Measurements from ENCODE around the gene ARHGAP21. TPM values are rescaled to one million over a fixed set of nuclear protein-coding genes. Genes with fewer than 3 reads are reported as not detected.

Gene ARHGAP21
- total and polyA plus RNA-seq, 3 donors from 2014 or later, result 44.3 to 69.2 (median 66.9) TPM

GRCh38 chr10:24542314-24543270 lies 181.1 kb downstream of the ARHGAP21 start:
- TF ChIP-seq POLR2A (IDR thresholded peaks at IDR 0.05) (no peak), CTCF (IDR thresholded peaks at IDR 0.05) (no peak)
- 89 to 91% methylated on average over 14 of the region's 14 CpGs for WGBS, 2 donors
- Histone ChIP-seq H3K27ac (no peak overlapping the region), H3K4me3 (no peak overlapping the region), H3K27me3 (no peaks in the 10 kb centered on the region), H3K36me3 (ENCODE audit: low read depth, missing control alignments) (no peaks in the 10 kb centered on the region), H3K9me3 (no peaks in the 10 kb centered on the region), H3K4me1 (no peaks in the 10 kb centered on the region)
- intact Hi-C loops (cut with DNase I; ENCODE audit: low total_unique reads), result no loop called here
- DNase-seq, result no peak

- H3K4me1 ChIP-seq, result no peaks in the 10 kb centered on the region
- no peak for DNase-seq
- no peaks in the 10 kb centered on the region for H3K36me3 ChIP-seq (ENCODE audit: low read depth, missing control alignments)
- 87 to 89% methylated on average over 9 of the region's 9 CpGs for WGBS, 2 donors
- H3K4me3 ChIP-seq, result no peak overlapping the region
- no peaks in the 10 kb centered on the region for H3K9me3 ChIP-seq
- intact Hi-C loops (cut with DNase I; ENCODE audit: low total_unique reads), result no loop called here
- no peaks in the 10 kb centered on the region for H3K27me3 ChIP-seq
- TF ChIP-seq CTCF (IDR thresholded peaks at IDR 0.05) (no peak), POLR2A (IDR thresholded peaks at IDR 0.05) (no peak)
- H3K27ac ChIP-seq, result no peak overlapping the region
Observed at GRCh38 chr10:24541239-24541753, 182.4 kb downstream of the ARHGAP21 start.

- TF ChIP-seq POLR2A (IDR thresholded peaks at IDR 0.05) (no peak), CTCF (IDR thresholded peaks at IDR 0.05) (no peak)
- no peaks in the 10 kb centered on the region for H3K9me3 ChIP-seq
- no peak for DNase-seq
- H3K27ac ChIP-seq, result no peak overlapping the region
- intact Hi-C loops (cut with DNase I; ENCODE audit: low total_unique reads), result no loop called here
- H3K27me3 ChIP-seq, result no peaks in the 10 kb centered on the region
- 87 to 88% methylated on average over 11 of the region's 11 CpGs for WGBS, 2 donors
- H3K36me3 ChIP-seq (ENCODE audit: low read depth, missing control alignments), result no peaks in the 10 kb centered on the region
- no peak overlapping the region for H3K4me3 ChIP-seq
- no peaks in the 10 kb centered on the region for H3K4me1 ChIP-seq
Observed at GRCh38 chr10:24536636-24537035, 187.1 kb downstream of the ARHGAP21 start.

GRCh38 chr10:24533981-24534380 lies 189.7 kb downstream of the ARHGAP21 start:
- no peak for DNase-seq
- Histone ChIP-seq H3K9me3 (no peaks in the 10 kb centered on the region), H3K27ac (no peak overlapping the region), H3K27me3 (no peaks in the 10 kb centered on the region), H3K36me3 (ENCODE audit: low read depth, missing control alignments) (no peaks in the 10 kb centered on the region), H3K4me3 (no peak overlapping the region), H3K4me1 (no peaks in the 10 kb centered on the region)
- TF ChIP-seq CTCF (IDR thresholded peaks at IDR 0.05) (no peak), POLR2A (IDR thresholded peaks at IDR 0.05) (no peak)
- intact Hi-C loops (cut with DNase I; ENCODE audit: low total_unique reads), result no loop called here
- WGBS, 2 donors, result 80 to 87% methylated on average over 4 of the region's 4 CpGs

Small RNA genes within 50 kb of the gene (small RNA-seq; reads per million reads assigned to genes)
- gene RNA5SP305, result 0 reads per million in 2 donors

Other genes starting within 250 kb of the ARHGAP21 start
- 1 to 10 TPM; 1.2 to 2.7 TPM for gene PRTFDC1, start 228.7 kb upstream of the ARHGAP21 start, total RNA-seq
- 3.5 TPM for gene PRTFDC1, start 228.7 kb upstream of the ARHGAP21 start, polyA plus RNA-seq (ENCODE audit: insufficient read depth, low read depth, low replicate concordance)

Data from testis (tissue), 3 donors.